ENCODE data around the gene ARL8A.

ARL8A gene

DNA sequence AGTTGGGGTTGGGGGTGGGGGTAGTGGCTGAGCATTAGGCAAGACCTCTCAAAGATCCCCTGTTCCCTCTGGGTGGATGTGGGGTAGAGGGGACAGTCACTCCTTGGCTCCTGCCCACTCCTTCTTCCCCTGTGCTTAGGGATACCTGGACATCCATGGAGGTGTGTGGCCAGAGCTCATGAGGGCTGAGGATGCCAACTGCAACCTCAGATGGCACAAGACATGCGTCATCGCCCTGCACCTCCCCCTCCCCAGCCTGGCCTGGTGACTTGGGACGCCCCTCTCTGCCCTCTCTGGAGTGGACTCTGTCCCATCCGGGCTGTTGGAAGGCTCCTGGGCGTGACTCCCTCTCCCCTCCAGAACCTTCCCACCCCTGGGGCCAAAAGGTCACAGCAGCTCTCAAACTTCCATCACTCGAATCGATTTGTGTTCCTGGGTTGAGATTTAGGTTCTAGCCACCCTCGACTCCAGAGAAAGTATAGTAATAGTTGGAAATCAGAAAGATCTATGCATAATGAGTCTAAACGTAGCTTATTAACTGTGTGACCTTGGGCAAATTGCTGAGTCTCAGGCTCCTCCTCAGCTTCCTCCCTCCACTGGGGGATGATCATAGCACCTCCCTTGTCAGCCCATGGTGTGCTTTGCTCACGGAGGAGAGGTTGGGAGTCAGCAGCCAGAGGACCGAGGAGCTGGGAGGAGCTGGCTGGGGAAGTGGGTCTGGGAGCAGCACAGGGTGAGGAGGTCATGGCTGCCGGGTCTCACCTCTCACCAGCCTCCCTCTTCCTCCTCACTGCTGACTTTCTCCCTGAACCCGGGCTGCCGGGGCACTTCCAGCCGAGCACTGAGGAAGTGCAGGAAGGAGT is 18.1 kb upstream of the ARL8A start:
- no peaks in the 10 kb centered on the region for H3K27me3 ChIP-seq (replicated peaks; ENCODE audit: insufficient read depth, low read length)
- no peaks in the 10 kb centered on the region for H4K20me1 ChIP-seq (ENCODE audit: insufficient read depth, low read length)
- no peak for DNase-seq
- H3K9me2 ChIP-seq (replicated peaks; ENCODE audit: insufficient read depth, low read length) = no peaks in the 10 kb centered on the region
- no peaks in the 10 kb centered on the region for H3K36me3 ChIP-seq (replicated peaks; ENCODE audit: insufficient read depth, low read length)
- no peak overlapping the region for H2AFZ ChIP-seq (ENCODE audit: low read length)
- no peak overlapping the region for H3K27ac ChIP-seq (ENCODE audit: low read length)
- H3K4me3 ChIP-seq (ENCODE audit: low read length) = no peak overlapping the region
- H3K9me3 ChIP-seq (replicated peaks; ENCODE audit: insufficient read depth, low read length) = no peaks in the 10 kb centered on the region
- no peak overlapping the region for H3K4me2 ChIP-seq (ENCODE audit: low read depth, low read length)
- H3K4me1 ChIP-seq (ENCODE audit: low read length) = peaks cover 16% of the 10 kb centered on the region
- H3K9ac ChIP-seq (ENCODE audit: low read length) = no peak overlapping the region
- H3F3A ChIP-seq (ENCODE audit: insufficient read depth, low read length) = 0 out of 2 replicates have a peak, but pooled peaks cover 3% of the 10 kb centered on the region
- TF ChIP-seq EZH2phosphoT487 (IDR thresholded peaks at IDR 0.05; ENCODE audit: low read length) (no peak), EZH2 (optimal IDR thresholded peaks at IDR 0.05; ENCODE audit: low read depth, low read length) (no peak)
- TF ChIP-seq, protein P1, sequence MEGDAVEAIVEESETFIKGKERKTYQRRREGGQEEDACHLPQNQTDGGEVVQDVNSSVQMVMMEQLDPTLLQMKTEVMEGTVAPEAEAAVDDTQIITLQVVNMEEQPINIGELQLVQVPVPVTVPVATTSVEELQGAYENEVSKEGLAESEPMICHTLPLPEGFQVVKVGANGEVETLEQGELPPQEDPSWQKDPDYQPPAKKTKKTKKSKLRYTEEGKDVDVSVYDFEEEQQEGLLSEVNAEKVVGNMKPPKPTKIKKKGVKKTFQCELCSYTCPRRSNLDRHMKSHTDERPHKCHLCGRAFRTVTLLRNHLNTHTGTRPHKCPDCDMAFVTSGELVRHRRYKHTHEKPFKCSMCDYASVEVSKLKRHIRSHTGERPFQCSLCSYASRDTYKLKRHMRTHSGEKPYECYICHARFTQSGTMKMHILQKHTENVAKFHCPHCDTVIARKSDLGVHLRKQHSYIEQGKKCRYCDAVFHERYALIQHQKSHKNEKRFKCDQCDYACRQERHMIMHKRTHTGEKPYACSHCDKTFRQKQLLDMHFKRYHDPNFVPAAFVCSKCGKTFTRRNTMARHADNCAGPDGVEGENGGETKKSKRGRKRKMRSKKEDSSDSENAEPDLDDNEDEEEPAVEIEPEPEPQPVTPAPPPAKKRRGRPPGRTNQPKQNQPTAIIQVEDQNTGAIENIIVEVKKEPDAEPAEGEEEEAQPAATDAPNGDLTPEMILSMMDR (IDR thresholded peaks at IDR 0.05; ENCODE audit: low read length) = no peak
- H3K79me2 ChIP-seq (ENCODE audit: low read length) = peaks cover 40% of the 10 kb centered on the region

DNA sequence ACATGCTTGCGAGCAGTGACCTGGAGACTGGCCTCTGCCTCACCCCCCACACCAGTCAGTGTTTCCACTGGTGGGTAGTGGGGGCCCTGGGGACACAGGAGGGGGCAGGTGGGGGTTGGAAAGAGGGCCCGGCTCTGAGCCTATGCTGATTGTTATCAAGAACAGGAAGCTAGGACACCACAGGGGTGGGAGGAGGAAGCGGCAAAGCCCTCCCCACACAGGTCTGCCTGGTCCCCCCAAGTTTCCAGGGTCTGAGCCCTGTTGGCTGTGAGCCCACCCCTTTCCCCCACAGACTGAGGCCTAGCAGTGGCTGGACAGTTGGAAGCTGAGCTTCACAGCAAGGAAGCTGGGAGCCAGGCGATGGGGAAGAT is 17.5 kb upstream of the ARL8A start:
- Histone ChIP-seq H2AFZ (ENCODE audit: low read length) (no peak overlapping the region), H3K27ac (ENCODE audit: low read length) (no peak overlapping the region), H3K9me2 (replicated peaks; ENCODE audit: insufficient read depth, low read length) (no peaks in the 10 kb centered on the region), H3K4me1 (ENCODE audit: low read length) (peaks cover 16% of the 10 kb centered on the region), H3K9me3 (replicated peaks; ENCODE audit: insufficient read depth, low read length) (no peaks in the 10 kb centered on the region), H3F3A (ENCODE audit: insufficient read depth, low read length) (0 out of 2 replicates have a peak, but pooled peaks cover 3% of the 10 kb centered on the region), H3K4me2 (ENCODE audit: low read depth, low read length) (no peak overlapping the region), H3K9ac (ENCODE audit: low read length) (no peak overlapping the region), H3K4me3 (ENCODE audit: low read length) (no peak overlapping the region), H3K27me3 (replicated peaks; ENCODE audit: insufficient read depth, low read length) (no peaks in the 10 kb centered on the region), H3K79me2 (ENCODE audit: low read length) (peaks cover 43% of the 10 kb centered on the region), H4K20me1 (ENCODE audit: insufficient read depth, low read length) (no peaks in the 10 kb centered on the region), H3K36me3 (replicated peaks; ENCODE audit: insufficient read depth, low read length) (no peaks in the 10 kb centered on the region)
- no peak for TF ChIP-seq EZH2phosphoT487 (IDR thresholded peaks at IDR 0.05; ENCODE audit: low read length)
- TF ChIP-seq, protein P1 (IDR thresholded peaks at IDR 0.05; ENCODE audit: low read length) = no peak
- TF ChIP-seq EZH2 (optimal IDR thresholded peaks at IDR 0.05; ENCODE audit: low read depth, low read length) = no peak
- DNase-seq = peak; percentile 0

DNA sequence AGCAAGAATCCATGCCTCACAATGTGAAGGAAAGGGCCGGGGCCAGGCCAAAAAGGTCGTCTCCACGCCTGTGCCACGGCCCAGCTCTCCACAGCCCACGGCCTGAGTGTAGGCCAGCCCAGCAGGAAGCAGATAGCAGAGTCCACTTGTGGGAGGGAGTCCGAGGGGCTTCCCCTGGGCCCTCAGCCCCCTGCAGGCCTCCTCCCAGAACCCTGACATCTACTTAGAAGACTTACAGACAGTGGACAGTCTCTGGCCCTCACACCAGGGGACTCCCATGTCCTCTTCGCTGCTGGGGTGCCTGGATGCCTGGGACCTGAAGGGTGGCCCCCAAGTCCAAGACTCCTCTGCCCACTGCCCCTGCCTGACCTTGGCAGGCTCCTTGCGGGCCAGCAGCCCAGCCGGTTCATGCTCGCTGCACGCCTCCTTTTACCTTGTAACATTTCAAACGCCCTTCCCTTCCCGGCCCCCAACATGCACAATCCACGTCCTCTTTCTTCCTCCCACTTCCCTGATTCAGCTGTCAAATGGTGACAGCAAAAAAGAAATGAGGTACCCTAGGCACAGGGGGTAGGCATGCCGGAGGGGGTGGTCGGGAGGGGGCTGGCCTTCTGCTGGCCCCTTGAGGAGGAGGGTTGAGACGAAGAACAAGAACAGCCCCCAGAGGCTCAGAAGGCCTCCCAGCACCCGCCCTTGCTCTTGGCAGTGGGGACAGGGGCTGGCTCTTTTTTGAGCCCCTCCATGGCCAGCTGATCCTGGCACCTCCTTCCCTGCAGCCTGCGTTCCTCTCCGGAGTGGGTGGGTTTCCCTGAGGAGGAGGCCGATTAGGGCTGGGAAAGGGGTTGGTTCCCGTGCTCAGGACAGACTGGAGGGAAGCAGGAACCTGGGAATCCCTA is 16.9 kb upstream of the ARL8A start:
- Histone ChIP-seq H3K27me3 (replicated peaks; ENCODE audit: insufficient read depth, low read length) (no peaks in the 10 kb centered on the region), H3K4me2 (ENCODE audit: low read depth, low read length) (peak overlapping the region; percentile 99), H3K4me3 (ENCODE audit: low read length) (peak overlapping the region; percentile 77), H3K36me3 (replicated peaks; ENCODE audit: insufficient read depth, low read length) (no peaks in the 10 kb centered on the region), H3K9ac (ENCODE audit: low read length) (peak overlapping the region; percentile 93), H3K79me2 (ENCODE audit: low read length) (peaks cover 50% of the 10 kb centered on the region), H3K9me2 (replicated peaks; ENCODE audit: insufficient read depth, low read length) (no peaks in the 10 kb centered on the region), H4K20me1 (ENCODE audit: insufficient read depth, low read length) (no peaks in the 10 kb centered on the region), H3K27ac (ENCODE audit: low read length) (peak overlapping the region; percentile 77; the same call in 1 of the 2 replicates), H3F3A (ENCODE audit: insufficient read depth, low read length) (0 out of 2 replicates have a peak, but pooled peaks cover 3% of the 10 kb centered on the region), H2AFZ (ENCODE audit: low read length) (peak overlapping the region; percentile 54), H3K9me3 (replicated peaks; ENCODE audit: insufficient read depth, low read length) (no peaks in the 10 kb centered on the region), H3K4me1 (ENCODE audit: low read length) (peaks cover 16% of the 10 kb centered on the region)
- DNase-seq = no peak
- TF ChIP-seq, protein P1 (IDR thresholded peaks at IDR 0.05; ENCODE audit: low read length) = no peak
- TF ChIP-seq EZH2 (optimal IDR thresholded peaks at IDR 0.05; ENCODE audit: low read depth, low read length) (no peak), EZH2phosphoT487 (IDR thresholded peaks at IDR 0.05; ENCODE audit: low read length) (no peak)
